Heart right ventricle (tissue), 16 donors: ENCODE results near the gene CRTC1. TPM values are rescaled to one million over a fixed set of nuclear protein-coding genes. Genes with fewer than 3 reads are reported as not detected.
A peak's percentile ranks its signal among the peaks of the same experiment; 100 is the strongest.

ENCODE experiments used
- ATAC-seq, 8 donors: fragments of 200-7000 bp; cut with Tn5 transposase; one replicate each; pipeline ENCODE4 v1.9.1; 2020; ENCODE audit warnings: mild to moderate bottlenecking in 8 of 8, moderate library complexity in 8 of 8, moderate number of reproducible peaks in 1 of 8
- DNase-seq, 2 donors: peaks; one replicate each; pipeline ENCODE4 v3.0.0-alpha.2; 2020
- H3K27ac ChIP-seq, 10 donors: fragments of 200-600 bp; sonication (generic) in 2 of 10; one replicate each; pipeline versions ENCODE4 v1.5.0 to v1.8.0; 2020 to 2022; ENCODE audit warnings: mild to moderate bottlenecking in 3 of 10
- H3K27me3 ChIP-seq, 7 donors: fragments of 200-600 bp; one replicate each; pipeline ENCODE4 v1.8.0; 2021 to 2022; ENCODE audit warnings: mild to moderate bottlenecking in 2 of 7
- H3K36me3 ChIP-seq, 9 donors: fragments of 200-600 bp; sonication (generic) in 1 of 9; one replicate each; pipeline versions ENCODE4 v1.5.0 to v1.8.0; 2020 to 2022; ENCODE audit warnings: mild to moderate bottlenecking in 2 of 9
- H3K4me1 ChIP-seq, 9 donors: fragments of 200-600 bp; sonication (generic) in 1 of 9; one replicate each; pipeline versions ENCODE4 v1.5.0 to v1.8.0; 2020 to 2022; ENCODE audit warnings: mild to moderate bottlenecking in 4 of 9
- H3K4me3 ChIP-seq, 10 donors: fragments of 200-600 bp; sonication (generic) in 2 of 10; one replicate each; pipeline versions ENCODE4 v1.5.0 to v1.8.0; 2020 to 2022; ENCODE audit warnings: mild to moderate bottlenecking in 7 of 10, moderate library complexity in 2 of 10
- H3K9me3 ChIP-seq, 11 donors: fragments of 200-600 bp in 10 of 11; sonication (generic) in 2 of 11; one replicate each; pipeline versions ENCODE4 v1.5.0 to v1.8.0; 2013 to 2022; ENCODE audit warnings: mild to moderate bottlenecking in 2 of 11, control low read depth in 1 of 11, moderate library complexity in 1 of 11
- WGBS, 2 donors: extraction: QIAGEN DNeasy Blood & Tissue Kit; methylation state at CpG; one replicate each; pipeline ENCODE4 v1.1.7; 2013; ENCODE audit warnings: inconsistent platforms in 1 of 2; 5-methylcytosine and 5-hydroxymethylcytosine counted together
- intact Hi-C, 10 donors: fragments of 100-400 bp; cut with DNase I; formaldehyde crosslinking; loops; one replicate each; pipeline versions ENCODE4 v1.11.1 to v1.14.2; 2022
- polyA plus RNA-seq, 2 donors: library from polyadenylated mRNA; stranded (reverse); fragments of 200-250 nt; gene quantifications; one replicate each; pipeline ENCODE4 v1.2.3, GENCODE V29; 2013
- total RNA-seq, 10 donors: library from RNA; stranded (reverse); fragmentation: NEBNext Ultra II Directional in 3 of 10; extraction: Animal tissue kit (Norgen Biotek cat#: 25700) in 3 of 10; gene quantifications; one replicate each; pipeline versions ENCODE4 v1.2.1 to v1.2.4, GENCODE V29; 2021 to 2023
- TF ChIP-seq, protein P1 (sequence below), 9 donors: fragments of 200-600 bp; sonication (generic) in 2 of 9; IDR thresholded peaks; one replicate each; pipeline versions ENCODE4 v1.5.0 to v1.8.0; 2021 to 2022; ENCODE audit warnings: antibody characterized with exemption in 9 of 9, mild to moderate bottlenecking in 5 of 9, moderate library complexity in 1 of 9
- donor health status: Arrhythmogenic right ventricular cardiomyopathy.
- donor health status: ischemic (EF 13 %, LVEDD 7.1; RV severe dilation, severe dysfunction).
- donor health status: healthy with polysubstance abuse.
- donor health status: DM: no; HTN: yes; CAD: no.
- donor health status: DM: no; HTN: no; CAD: no.
- donor health status: ischemic (EF 25% LVEDD 6.9; RV normal size, moderate dysfunction).
- donor health status: ischemic (EF 25% LVEDD 5.7; RV mildly dilated, moderate dysfunction).
- donor health status: healthy.
- donor health status: DM: yes; HTN: yes; CAD: no.
- donor health status: Ischemic cardiomyopathy.
- donor health status: ischemic (EF 35%, LVEDD 5.7; RV mildly dilated, moderate dysfunction).
- donor health status: nonischemic (EF 11% LVEDD 7.7; RV severe dilation, severe dysfunction).
- donor health status: DM: yes; HTN: yes; CAD: no.
- donor health status: PGD.
- donor health status: ischemic (EF 29% LVEDD 5.4; RV normal size, mild dysfunction).
- donor health status: nonischemic (EF 23%, LVEDD 6.1; RV moderate dilation, normal function).

The CRTC1 gene
- total and polyA plus RNA-seq, 12 donors: 3.2 to 11.8 (median 9.1) TPM

GRCh38 chr19:18672044-18672451, 11.4 kb upstream of the CRTC1 start:
- H3K27ac ChIP-seq: peak overlapping the region in 1 of 10 donors; percentile 6

GRCh38 chr19:18672606-18673337, 10.7 kb upstream of the CRTC1 start:
- H3K4me3 ChIP-seq: no peak overlapping the region
- H3K9me3 ChIP-seq: peaks cover 0 to 3% (median 0%) of the 10 kb centered on the region in 11 donors
- no peaks in the 10 kb centered on the region for H3K27me3 ChIP-seq
- DNase-seq: no peak
- WGBS, 2 donors: 55 to 58% methylated on average over 13 of the region's 13 CpGs
- H3K36me3 ChIP-seq: peaks cover 0 to 33% (median 18%) of the 10 kb centered on the region in 9 donors
- TF ChIP-seq, protein P1, sequence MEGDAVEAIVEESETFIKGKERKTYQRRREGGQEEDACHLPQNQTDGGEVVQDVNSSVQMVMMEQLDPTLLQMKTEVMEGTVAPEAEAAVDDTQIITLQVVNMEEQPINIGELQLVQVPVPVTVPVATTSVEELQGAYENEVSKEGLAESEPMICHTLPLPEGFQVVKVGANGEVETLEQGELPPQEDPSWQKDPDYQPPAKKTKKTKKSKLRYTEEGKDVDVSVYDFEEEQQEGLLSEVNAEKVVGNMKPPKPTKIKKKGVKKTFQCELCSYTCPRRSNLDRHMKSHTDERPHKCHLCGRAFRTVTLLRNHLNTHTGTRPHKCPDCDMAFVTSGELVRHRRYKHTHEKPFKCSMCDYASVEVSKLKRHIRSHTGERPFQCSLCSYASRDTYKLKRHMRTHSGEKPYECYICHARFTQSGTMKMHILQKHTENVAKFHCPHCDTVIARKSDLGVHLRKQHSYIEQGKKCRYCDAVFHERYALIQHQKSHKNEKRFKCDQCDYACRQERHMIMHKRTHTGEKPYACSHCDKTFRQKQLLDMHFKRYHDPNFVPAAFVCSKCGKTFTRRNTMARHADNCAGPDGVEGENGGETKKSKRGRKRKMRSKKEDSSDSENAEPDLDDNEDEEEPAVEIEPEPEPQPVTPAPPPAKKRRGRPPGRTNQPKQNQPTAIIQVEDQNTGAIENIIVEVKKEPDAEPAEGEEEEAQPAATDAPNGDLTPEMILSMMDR (IDR thresholded peaks at IDR 0.05): peak in 2 of 9 donors; percentile 21 to 38
- H3K27ac ChIP-seq: peak overlapping the region in 1 of 10 donors; percentile 6
- intact Hi-C loops: loop anchor here in 6 of 10 donors (5.0 to 10.0 kb wide), 6 partner anchors 68 to 218 kb away; partner anchors contain the start of genes CRLF1 (in 1 of the 6) and UPF1 (in 1 of the 6)
- ATAC-seq: peak in 6 of 8 donors; percentile 7 to 50 (median 18)
- H3K4me1 ChIP-seq: peaks cover 0 to 20% (median 12%) of the 10 kb centered on the region in 9 donors

More at GRCh38 chr19:18672044-18672451, 11.4 kb upstream of the CRTC1 start:
- 81 to 87% methylated on average over 24 of the region's 24 CpGs for WGBS, 2 donors
- Histone ChIP-seq H3K36me3 (peaks cover 0 to 41% (median 20%) of the 10 kb centered on the region in 9 donors), H3K27me3 (no peaks in the 10 kb centered on the region), H3K9me3 (peaks cover 0 to 3% (median 0%) of the 10 kb centered on the region in 11 donors), H3K4me3 (no peak overlapping the region), H3K4me1 (peaks cover 0 to 17% (median 12%) of the 10 kb centered on the region in 9 donors)
- intact Hi-C loops: loop anchor here in 6 of 10 donors (5.0 to 10.0 kb wide), 6 partner anchors 67 to 217 kb away; partner anchors contain the start of genes CRLF1 (in 1 of the 6) and UPF1 (in 1 of the 6)
- TF ChIP-seq, protein P1 (IDR thresholded peaks at IDR 0.05): no peak
- DNase-seq (no peak), ATAC-seq (peak in 6 of 8 donors; percentile 2 to 23 (median 6))

GRCh38 chr19:18674616-18675015, 8.9 kb upstream of the CRTC1 start:
- peak; percentile 65 to 72 for DNase-seq
- Histone ChIP-seq H3K4me3 (no peak overlapping the region), H3K27ac (peak overlapping the region in 3 of 10 donors; percentile 10 to 34 (median 21)), H3K27me3 (no peaks in the 10 kb centered on the region), H3K9me3 (peaks cover 0 to 3% (median 0%) of the 10 kb centered on the region in 11 donors), H3K4me1 (peaks cover 0 to 30% (median 12%) of the 10 kb centered on the region in 9 donors), H3K36me3 (peaks cover 0 to 15% (median 1%) of the 10 kb centered on the region in 9 donors)
- TF ChIP-seq, protein P1 (IDR thresholded peaks at IDR 0.05): no peak
- 60 to 70% methylated on average over 11 of the region's 11 CpGs for WGBS, 2 donors
- ATAC-seq: peak; percentile 39 to 76 (median 63)
- intact Hi-C loops: loop anchor here in 7 of 10 donors (5.0 to 10.0 kb wide), 6 partner anchors 70 to 220 kb away; partner anchors contain the start of genes CRLF1 (in 1 of the 7) and UPF1 (in 1 of the 7)

DNA sequence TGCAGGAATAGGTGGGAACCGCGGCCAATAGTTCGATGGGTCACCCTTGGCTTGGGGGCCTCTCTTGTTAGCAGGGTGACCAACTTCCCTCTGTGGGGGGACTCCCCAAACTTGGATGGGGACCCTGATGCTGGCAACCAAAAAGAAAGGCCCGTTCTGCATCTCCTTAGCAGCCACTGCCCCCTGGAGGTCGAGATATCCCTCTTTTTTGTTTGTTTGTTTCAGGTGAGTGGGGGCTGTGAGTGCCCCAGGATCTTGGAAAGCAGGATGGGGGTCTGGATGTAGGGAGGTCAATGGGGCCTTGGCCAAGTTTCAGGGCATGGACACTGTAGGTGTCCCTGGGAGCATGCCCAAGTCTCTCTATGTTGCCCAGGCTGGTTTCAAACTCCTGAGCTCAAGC, 7.7 kb upstream of the CRTC1 start:
- TF ChIP-seq, protein P1 (IDR thresholded peaks at IDR 0.05): peak in 7 of 9 donors; percentile 28 to 49 (median 44)
- Histone ChIP-seq H3K27me3 (no peaks in the 10 kb centered on the region), H3K4me1 (peaks cover 0 to 30% (median 12%) of the 10 kb centered on the region in 9 donors), H3K27ac (no peak overlapping the region), H3K4me3 (no peak overlapping the region), H3K9me3 (peaks cover 0 to 3% (median 0%) of the 10 kb centered on the region in 11 donors), H3K36me3 (peaks cover 0 to 3% (median 0%) of the 10 kb centered on the region in 9 donors)
- 42 to 58% methylated on average over 5 of the region's 5 CpGs for WGBS, 2 donors
- no peak for DNase-seq
- intact Hi-C loops: loop anchor here in 7 of 10 donors (2.0 to 10.0 kb wide), 7 partner anchors 71 to 221 kb away; partner anchors contain the start of genes CRLF1 (in 1 of the 7) and UPF1 (in 1 of the 7)
- ATAC-seq: no peak
